T-helper 2 cell treated with Interferon-gamma antibody and Interleukin-4, amounts not matched to agents 100 ng/mL and 5 ng/mL, for 36 hours (primary cell): ENCODE measurements around the gene COLGALT1. TPM values are rescaled to one million over a fixed set of nuclear protein-coding genes. Genes with fewer than 3 reads are reported as not detected.
"Not testable (repeated sequence)": the region's sequence is repeated elsewhere in the genome, so short reads cannot be mapped to it uniquely, and the experiment has no call there.

Experiments used
- intact Hi-C: fragments of 100-400 bp; cut with micrococcal nuclease; formaldehyde crosslinking; loops from one replicate; pipeline ENCODE4 v1.15.1; 2023
- total RNA-seq: library from RNA; stranded (reverse); gene quantifications from 2 replicates; pipeline ENCODE4 v1.2.3, GENCODE V29; 2022

Gene COLGALT1
- total RNA-seq, 1 donor from 2014 or later: 61.7 TPM

DNA sequence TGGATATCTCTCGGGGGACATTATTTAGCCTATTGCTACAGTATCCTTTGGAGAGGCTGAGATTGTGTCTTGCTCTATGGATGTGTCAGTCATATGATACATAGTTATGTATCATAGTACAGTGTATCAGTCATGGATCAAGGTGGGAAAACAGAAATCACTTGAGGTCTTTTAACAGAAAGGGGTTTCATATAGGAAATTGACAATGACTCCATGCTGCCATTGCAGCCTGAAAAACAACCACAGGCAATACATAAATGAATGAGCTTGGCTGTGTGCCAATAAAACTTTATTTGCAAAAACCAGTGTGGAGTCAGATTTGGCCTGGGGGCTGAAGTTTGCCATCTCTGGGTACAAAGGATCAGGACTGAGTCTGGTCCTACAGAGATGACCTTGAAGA is 35.4 kb downstream of the COLGALT1 start:
- intact Hi-C loops: no loop called here

DNA sequence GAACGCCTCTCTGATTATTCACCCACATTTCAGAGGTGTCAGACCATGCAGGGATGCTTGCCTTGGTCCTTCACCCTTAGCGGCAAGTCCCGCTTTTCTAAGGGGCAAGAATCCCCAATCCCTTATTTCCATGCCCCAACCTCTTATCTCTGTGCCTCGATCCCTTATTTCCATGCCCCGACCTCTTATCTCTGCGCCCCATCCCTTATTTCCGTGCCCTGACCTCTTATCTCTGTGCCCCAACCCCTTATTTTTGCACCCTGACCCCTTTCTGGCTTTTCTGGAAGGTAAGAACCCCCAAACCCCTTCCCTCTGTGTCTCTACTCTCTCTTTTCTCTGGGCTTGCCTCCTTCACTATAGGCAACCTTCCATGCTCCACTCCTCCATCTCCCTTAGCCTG is 38.8 kb downstream of the COLGALT1 start:
- intact Hi-C loops: not testable (repeated sequence)

DNA sequence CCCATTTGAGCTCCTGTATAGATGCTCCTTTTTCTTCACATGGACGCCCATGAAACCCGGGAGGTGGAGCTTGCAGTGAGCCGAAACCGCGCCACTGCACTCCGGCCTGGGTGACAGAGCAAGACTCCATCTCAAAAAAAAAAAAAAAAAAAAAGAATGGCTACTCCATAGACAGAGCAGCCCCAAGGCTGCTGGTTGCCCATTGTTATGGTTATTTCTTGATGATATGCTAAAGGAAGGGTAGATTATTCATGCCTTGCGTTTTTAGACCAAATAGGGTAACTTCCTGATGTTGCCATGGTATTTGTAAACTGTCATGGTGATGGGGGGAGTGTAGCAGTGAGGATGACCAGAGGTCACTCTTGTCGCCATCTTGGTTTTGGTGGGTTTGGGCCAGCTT is 42.6 kb downstream of the COLGALT1 start:
- intact Hi-C loops: not testable (repeated sequence)

DNA sequence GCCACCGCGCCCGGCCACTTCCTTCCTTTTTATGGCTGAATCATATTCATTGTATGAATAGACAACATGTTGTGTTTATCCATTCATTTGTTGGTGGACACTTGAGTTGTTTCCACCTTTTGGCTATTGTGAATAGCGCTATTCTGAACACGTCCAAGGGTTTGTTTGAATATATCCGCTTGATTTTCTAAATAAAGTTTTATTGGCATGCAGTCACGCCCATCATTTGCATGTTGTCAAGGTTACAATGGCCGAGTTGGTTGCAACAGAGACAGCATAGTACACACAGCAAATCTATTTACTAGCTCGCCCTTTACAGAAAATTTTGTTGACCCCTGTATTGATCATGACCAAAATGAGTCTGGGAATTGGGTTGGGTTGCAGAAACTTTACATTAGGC is 43.5 kb downstream of the COLGALT1 start:
- intact Hi-C loops: no loop called here

DNA sequence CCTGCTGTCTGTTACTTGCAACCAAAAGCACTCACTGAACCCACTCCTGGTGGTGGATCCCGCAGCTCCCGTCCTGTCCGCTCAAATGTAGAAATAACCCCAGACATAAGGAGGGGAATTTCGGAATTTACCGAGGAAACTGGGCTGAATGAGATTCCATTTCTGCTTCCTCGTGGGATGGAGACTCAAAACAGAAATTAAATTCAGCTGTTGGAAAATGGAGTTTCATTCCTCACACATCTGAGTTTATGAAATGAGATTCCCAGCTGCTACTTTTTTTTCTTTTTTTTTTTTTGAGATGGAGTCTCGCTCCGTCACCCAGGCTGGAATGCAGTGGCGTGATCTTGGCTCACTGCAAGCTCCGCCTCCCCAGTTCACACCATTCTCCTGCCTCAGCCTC is 44.3 kb downstream of the COLGALT1 start:
- intact Hi-C loops: no loop called here

DNA sequence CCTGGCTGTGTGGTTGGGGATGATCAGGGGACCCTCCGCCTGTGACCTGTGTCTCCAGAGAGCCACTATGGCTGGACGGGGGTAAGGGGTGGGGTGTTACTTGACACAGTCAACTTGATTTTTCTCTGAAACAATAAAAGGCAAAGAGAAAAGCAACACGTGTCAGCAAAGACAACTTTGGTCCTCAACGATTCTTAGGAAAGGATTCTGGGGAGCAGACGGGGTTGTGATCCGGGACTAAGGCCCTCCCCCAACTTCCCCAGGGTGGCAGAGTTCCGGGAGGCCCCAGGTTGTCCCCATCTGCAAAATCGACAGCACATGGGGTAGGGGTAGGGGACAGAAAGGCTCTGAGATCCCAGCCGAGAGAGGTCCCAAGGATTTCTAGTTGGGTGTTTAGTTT is 46.2 kb downstream of the COLGALT1 start:
- intact Hi-C loops: no loop called here

DNA sequence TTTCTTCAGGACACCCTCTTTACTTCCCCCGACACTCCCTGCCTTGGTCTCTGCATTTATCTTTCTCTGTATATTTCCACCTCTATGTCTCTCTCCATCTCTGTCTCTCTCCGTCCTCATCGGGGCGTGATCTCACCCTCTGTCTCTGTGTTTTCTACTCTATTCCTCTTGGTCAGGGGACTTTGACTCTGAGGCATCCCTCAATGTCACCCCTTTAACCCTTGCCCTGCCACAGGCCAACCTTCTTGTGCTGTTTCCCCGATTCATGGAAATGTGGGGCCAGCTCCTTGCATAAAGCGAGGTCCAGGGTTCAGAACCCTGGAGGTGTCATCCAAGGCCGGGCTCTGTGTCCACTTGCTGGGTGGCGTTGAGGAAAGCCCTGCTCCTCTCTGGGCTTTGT is 46.8 kb downstream of the COLGALT1 start:
- intact Hi-C loops: no loop called here

DNA sequence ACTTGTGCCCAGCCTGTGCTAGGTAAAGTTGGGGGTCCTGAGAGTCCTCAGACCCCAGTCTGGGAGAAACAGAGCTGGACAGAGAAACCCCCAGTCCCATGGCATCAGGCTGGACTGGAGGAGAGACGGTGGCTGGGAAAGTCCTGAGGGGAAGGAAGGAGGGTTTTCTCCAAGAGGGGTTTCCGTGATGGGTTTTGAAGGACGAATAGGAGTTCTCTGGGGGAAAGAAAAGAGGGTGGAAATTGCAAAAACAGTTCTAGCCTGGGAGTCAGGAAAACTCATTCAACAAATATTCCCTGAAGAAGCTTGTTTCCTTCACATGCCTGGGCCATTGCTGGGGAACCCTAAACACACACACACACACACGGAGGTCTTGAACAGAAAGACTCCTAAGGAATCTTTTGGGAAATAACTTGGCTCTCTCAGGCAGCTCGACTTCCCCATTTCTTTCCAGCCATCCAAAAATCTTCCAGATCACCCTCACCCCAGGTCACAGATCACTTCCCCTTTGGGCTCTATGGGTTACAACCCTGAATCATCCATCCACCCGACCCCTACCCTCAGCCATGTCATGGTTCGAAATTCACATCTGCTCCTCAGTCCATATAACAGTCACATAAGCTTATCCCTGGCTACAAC is 47.5 kb downstream of the COLGALT1 start:
- intact Hi-C loops: no loop called here

DNA sequence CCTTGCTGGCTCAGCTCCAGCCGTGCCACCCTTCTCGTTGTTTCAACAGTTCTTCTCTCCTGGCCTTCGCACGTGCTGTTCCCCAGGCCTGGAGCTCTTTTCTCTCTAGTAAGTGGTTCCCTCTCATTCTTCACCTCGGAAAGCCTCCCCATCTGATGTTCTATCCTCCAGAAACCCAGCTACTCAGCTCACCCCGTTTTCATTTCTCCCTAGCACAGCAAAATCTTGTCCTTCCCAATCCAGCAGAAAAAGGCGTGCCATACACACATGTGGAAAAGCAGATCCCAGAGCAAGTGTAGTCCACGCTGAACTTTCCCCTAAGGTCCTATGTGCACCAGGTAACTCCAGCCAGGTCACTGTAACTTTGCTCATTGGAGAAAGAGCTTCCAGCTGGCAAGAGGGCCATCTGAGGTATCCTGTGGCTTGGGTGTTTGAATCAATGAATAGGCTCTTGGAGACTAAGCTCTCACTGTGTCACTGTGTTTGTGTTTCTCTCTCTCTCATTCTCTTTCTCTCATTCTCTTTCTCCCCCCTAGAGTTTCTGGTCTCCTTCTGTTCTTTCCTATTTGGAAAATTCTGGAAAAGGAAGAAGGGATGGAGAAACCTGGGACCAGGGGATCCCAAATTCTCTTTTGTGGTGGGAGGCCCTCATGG is 49.0 kb downstream of the COLGALT1 start:
- intact Hi-C loops: no loop called here

DNA sequence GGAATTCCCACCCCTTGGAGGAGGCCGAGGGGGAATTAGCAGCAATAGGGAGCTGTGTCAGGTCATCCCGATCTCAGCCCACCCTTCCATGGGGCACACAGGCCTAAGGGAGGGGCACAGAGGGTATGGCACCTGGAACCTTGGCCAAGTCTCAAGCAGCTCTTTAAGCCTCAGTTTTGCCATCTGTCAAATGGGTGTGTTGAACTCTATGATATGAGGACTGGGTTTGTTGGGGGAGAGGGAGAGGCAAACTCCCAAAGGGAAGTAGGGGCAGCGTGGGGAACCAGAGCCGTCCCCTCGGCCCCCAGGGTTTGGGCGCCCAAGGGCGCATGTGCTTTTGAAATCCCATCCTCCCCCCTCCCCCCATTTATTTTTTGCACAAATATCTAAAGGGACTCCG is 49.7 kb downstream of the COLGALT1 start:
- intact Hi-C loops: no loop called here

DNA sequence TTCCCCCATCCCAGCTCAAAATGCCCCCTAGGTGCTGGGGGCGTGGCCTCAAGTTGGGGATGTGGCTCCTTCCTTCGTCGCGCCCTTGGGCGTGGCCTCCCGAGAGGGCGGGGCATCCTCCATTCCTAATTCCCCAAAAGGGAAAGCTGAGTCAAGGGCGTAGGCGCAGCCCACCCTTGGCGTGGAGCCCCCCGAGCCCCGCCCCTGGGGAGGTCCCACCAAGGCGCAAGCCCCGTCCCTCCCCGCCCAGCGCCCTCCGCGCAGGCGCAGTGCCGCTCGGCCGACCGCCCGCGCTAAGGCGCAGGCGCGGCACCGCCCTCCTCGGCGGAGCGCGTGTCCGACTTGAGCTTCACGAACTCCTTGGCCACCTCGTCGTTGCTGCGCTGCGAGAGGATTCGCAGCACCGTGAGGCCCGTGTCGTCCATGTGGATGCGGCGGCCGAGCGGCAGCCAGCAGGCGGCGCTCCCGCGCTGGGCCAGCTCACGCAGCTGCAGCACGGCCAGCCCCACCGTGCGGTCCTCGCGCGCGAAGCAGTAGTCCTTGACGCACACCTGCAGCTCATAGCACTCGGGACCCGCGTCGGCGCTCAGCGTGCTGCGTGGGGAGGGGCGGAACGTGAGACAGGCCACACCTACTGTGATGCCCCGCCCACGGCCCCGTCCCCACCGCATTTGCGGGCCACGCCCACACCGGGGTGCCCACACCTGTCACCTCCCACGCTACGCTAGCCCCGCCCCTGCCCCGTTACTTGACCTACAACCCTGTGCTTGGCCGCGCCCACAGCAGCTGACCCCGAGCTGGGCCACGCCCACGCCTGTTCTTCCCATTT is 50.5 kb downstream of the COLGALT1 start:
- intact Hi-C loops: no loop called here

DNA sequence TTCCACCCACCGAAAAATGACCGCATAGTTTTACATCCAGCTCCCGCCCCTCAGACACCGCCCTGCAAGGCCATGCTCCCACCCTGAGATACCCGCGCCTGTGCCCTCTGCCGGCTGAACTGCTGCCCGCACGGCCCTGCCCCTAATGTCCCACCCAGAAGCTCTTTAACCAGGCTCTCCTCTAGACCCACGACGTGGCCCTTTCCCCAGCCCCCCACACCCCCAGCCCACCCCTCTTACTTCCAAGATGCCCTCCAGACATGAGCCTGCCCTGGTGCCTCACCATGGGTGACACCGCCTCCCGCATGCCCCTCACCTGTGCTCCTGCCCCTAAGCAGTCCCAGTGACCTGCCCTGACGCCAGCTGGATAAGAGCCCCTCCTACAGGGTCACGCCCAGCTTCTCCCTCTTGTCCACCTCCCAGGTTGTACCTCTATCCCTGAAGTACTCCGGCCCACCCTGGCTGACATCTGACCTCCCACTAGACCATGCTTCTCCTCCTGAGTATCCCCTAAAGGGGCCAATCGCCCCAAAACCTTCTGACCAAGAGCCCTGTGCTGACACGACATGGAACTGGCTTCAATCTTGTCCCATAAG is 51.2 kb downstream of the COLGALT1 start:
- intact Hi-C loops: no loop called here

DNA sequence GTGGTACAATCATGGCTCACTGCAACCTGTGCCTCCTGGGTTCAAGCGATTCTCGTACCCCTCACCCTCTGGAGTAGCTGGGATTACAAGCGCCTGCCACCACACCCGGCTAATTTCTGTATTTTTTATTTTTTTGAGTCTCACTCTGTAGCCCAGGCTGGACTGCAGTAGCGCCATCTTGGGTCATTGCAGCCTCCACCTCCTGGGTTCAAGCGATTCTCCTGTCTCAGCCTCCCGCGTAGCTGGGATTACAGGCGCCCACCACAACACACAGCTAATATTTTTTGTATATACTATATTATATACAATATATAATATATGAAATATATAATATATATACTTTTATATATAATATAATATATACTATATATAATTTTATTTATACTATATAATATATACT is 52.5 kb downstream of the COLGALT1 start:
- intact Hi-C loops: no loop called here

DNA sequence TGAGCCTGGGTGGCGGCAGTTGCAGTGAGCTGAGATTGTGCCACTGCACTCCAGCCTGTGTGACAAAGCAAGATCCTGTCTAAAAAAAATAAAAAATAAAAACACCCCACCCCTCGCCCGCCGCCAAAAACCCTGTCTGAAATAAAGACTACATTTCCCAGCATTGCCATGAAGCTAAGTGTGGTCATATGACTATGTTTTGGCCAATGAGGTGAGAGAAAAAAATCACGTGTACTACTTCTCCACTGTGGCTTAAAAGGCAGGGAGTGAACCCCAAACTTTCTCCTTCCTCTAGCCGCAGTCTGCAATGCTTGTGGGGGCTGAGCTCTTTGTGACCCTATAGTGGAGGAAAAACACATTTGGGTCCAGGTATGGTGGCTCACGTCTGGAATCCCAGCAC is 54.9 kb downstream of the COLGALT1 start:
- intact Hi-C loops: no loop called here

DNA sequence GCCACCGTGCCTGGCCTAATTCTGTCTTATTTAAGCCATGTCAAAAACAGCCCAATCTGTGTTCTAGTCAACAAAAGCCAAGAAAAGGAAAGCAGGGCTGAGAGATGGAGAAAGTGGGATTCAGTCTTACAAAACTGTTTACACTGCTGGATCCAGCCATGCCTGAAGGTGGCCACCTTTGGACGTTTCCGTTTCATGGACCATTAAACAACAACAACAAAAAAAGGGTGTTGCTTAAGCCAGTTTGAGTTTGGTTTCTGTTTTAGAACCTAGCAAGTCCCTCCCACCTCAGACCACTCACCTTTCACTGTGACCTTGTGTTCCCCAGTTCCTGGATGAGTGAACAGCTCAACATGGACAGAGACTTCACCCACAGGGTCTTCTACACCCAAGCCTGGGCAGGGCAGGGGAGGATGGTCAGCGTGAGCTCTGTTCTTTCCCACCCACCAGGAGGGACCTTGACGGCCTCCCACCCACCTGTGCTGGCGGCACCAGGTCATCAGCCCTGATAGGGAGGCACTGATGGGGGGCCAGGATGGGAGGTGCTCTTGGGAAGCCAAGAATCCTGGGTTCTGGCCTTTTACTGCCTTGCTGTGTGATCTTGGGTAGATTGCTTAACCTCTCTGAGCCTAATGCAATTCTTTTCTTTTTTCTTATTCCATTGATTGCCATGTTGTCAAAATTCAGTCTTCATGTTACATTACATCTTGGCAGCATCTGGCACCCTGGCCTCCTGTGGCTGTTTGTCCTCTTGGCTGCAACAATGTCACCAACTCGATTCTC is 56.2 kb downstream of the COLGALT1 start:
- intact Hi-C loops: no loop called here

DNA sequence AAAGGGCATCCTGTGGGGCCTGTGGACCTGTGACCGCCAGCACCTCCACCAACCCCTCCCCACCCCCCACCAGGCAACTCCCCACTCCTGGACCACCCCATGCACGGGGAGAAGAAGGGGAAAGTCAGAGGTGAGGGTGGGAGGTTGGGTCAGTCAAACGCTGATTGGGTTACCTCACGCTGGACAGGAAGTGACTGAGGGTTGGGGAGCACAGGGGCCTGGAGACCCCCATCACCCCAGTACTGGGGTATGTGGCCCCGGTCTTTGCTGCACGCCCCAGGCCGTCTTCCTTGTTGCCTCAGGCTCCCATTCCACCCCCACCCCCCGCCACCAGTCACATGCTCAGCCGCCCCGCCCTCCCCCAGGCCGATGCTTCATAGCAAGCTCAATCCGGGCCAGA is 59.0 kb downstream of the COLGALT1 start:
- intact Hi-C loops: no loop called here

DNA sequence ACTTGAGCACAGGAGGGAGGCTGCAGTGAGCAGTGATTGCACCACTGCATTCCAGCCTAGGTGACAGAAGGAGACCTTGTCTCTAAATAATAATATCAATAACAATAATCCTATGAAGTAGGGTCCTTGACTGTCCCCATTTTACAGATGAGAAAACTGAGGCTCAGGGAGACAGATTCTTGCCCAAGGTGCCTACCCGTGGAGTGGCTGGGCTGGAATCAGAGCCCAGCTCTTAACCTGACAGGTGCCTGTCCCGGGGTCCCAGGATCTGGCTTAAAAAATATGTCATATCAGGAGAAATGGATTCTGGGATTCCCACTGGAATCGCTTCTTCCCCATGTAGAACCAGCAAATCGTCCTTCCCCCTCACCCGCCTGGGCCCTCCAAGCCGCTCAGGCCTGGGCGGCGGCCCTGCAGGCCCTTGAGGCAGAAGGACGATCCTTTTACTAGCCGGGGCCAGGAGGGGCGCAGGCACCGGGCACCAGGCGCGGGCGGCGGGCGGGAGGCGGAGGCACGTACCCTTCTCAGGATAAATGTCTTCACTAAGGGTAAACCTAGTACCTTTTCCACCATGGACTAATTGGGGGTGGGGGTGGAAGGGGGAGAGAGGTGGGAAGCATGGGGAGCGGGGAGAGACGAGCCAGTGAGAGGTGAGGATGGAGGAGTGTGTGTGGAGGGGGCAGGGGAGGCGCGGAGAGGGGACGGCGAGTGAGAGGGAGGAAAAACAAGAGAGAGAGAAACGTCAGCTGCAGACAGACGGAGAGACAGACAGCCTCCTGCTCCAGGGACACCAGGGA is 60.6 kb downstream of the COLGALT1 start:
- intact Hi-C loops: no loop called here

DNA sequence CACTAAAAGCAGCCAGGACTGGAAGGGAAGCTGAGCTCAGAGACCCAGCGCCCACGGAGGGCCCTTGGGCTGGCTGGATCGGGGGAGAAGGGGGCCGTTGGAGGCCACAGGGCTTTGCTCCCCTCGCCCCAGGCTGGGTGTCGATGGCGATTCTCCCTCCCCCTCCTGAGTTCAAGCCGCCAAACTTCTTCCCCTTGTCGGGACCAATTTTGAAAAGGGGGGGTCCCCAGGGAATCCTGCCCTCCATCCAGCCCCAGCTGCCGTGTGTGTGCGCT is 61.2 kb downstream of the COLGALT1 start:
- intact Hi-C loops: no loop called here

DNA sequence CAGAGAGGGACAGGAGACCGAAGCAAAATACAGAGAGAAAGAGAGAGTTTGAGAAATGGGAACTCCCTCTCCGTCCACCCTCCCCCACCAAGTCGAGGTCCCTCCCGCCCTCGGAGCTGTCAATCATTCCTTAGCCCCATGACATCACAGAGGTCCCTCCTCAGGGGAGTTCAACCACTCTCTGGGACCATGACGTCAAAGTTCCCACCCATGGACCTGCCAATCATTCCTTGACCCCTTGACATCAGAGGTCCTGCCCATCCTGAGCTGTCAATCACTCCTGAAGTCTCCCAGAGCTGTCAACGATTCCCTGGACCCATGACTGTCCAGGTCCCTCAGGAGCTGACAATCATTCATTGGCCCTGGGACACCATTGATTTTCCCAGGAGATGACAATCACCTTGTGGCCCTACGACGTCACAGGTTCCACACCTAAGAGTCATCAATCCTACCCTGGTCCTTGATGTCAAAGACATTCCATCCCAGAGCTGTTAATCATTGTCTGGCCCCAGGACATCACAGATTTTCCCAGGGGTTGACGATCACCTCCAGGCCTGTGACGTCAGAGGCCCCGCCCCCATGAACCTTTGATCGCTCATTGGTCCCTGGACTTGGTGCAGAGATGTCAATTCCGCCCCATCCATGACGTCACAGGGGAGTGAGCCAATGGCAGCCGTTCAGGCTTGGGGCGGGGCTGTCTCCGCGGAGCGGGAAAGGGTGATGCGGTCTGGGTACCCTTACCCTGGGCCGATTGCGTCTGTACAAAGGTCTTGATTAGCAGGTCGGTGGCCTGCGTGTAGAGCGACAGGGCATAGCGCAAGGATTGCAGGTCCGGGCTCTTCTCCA is 61.7 kb downstream of the COLGALT1 start:
- intact Hi-C loops: no loop called here

DNA sequence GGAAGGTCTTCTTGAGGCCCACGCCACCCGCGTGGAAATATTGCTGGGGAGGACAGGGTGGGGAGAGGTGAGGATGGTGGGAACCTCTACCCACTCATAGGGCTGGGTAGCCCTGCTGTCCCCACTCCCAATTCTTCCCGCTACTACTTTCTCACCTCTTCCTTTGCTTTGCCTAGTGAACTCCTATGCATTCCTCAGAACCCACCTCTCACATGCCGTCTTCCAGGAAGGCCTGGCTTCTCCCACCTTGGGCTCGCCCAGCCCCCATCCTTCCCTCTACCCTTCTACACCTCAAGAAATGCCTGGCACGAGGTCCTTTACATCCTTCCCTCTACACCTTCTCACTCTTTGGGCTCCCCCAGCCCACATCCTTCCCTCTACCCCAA is 62.4 kb downstream of the COLGALT1 start:
- intact Hi-C loops: no loop called here
